DND-41 (cell line): ENCODE measurements around the gene CD300E.

Experiments
- ATAC-seq: fragments of 200-7000 bp; cut with Tn5 transposase; 3 replicates; pipeline ENCODE4 v1.9.1; 2021; ENCODE audit warnings: low read depth; ENCODE audit not compliant: insufficient read depth
- DNase-seq: peaks from one replicate; pipeline ENCODE4 v3.0.0-alpha.2; 2020
- H2AFZ ChIP-seq: 2 replicates; pipeline ENCODE4 v1.6.0; 2012; ENCODE audit warnings: low read depth, low read length
- H3K27ac ChIP-seq: 2 replicates; pipeline ENCODE4 v1.5.1; 2012; ENCODE audit warnings: low read length, inconsistent platforms
- H3K27me3 ChIP-seq: fragments of 200-600 bp; sonication (generic); 2 replicates; pipeline ENCODE4 v1.6.0; 2012; ENCODE audit warnings: low read length, mild to moderate bottlenecking, inconsistent platforms; ENCODE audit not compliant: insufficient read depth, poor library complexity
- H3K36me3 ChIP-seq: 2 replicates; pipeline ENCODE4 v1.5.1; 2012; ENCODE audit warnings: low read length, inconsistent platforms; ENCODE audit not compliant: insufficient read depth
- H3K4me1 ChIP-seq: 2 replicates; pipeline ENCODE4 v1.5.1; 2012; ENCODE audit warnings: mild to moderate bottlenecking, low read length; ENCODE audit not compliant: insufficient read depth
- H3K4me2 ChIP-seq: 2 replicates; pipeline ENCODE4 v1.6.0; 2012; ENCODE audit warnings: mild to moderate bottlenecking, moderate library complexity, low read length, inconsistent platforms; ENCODE audit not compliant: insufficient read depth
- H3K4me3 ChIP-seq, 2 experiments: fragments of 200-600 bp in 1 of 2; shearing (Covaris generic) in 1 of 2; 2 replicates each; pipeline ENCODE4 v1.5.1; 2012 to 2016; ENCODE audit warnings: inconsistent platforms in 2 of 2, low read length in 2 of 2, mild to moderate bottlenecking in 2 of 2, low read depth in 1 of 2, moderate library complexity in 1 of 2
- H3K79me2 ChIP-seq: 2 replicates; pipeline ENCODE4 v1.6.0; 2012; ENCODE audit warnings: low read length, inconsistent platforms; ENCODE audit not compliant: insufficient read depth
- H3K9ac ChIP-seq: 2 replicates; pipeline ENCODE4 v1.6.0; 2012; ENCODE audit warnings: low read depth, mild to moderate bottlenecking, inconsistent platforms, low read length, moderate library complexity
- H3K9me3 ChIP-seq: 2 replicates; pipeline ENCODE4 v1.5.1; 2012; ENCODE audit warnings: low read length, moderate library complexity, mild to moderate bottlenecking, inconsistent platforms; ENCODE audit not compliant: insufficient read depth, severe bottlenecking
- H4K20me1 ChIP-seq: 2 replicates; pipeline ENCODE4 v1.6.0; 2012; ENCODE audit warnings: low read length; ENCODE audit not compliant: insufficient read depth
- CTCF ChIP-seq: IDR thresholded peaks from 2 replicates; pipeline ENCODE4 v1.5.1; 2012; ENCODE audit warnings: borderline replicate concordance, low read length, moderate library complexity, mild to moderate bottlenecking; ENCODE audit not compliant: poor library complexity, severe bottlenecking; ENCODE audit errors: extremely low read depth
- EZH2 ChIP-seq: IDR thresholded peaks from 3 replicates; pipeline ENCODE4 v1.6.1; 2012; ENCODE audit warnings: borderline replicate concordance, low read depth, mild to moderate bottlenecking, moderate library complexity, low read length, inconsistent platforms; ENCODE audit not compliant: severe bottlenecking

CD300E gene

GRCh38 chr17:74595037-74595750 is 28.3 kb downstream of the CD300E start:
- H3K36me3 ChIP-seq: no peaks in the 10 kb centered on the region
- H3K4me3 ChIP-seq: no peak overlapping the region
- TF ChIP-seq CTCF (no peak), EZH2 (no peak)
- no peak overlapping the region for H3K4me2 ChIP-seq
- DNase-seq: no peak
- ATAC-seq: no peak
- H4K20me1 ChIP-seq: no peaks in the 10 kb centered on the region
- H3K79me2 ChIP-seq: no peaks in the 10 kb centered on the region
- no peak overlapping the region for H2AFZ ChIP-seq
- no peaks in the 10 kb centered on the region for H3K4me1 ChIP-seq
- no peak overlapping the region for H3K9ac ChIP-seq
- no peak overlapping the region for H3K27ac ChIP-seq
- H3K27me3 ChIP-seq: peaks cover 14% of the 10 kb centered on the region
- no peaks in the 10 kb centered on the region for H3K9me3 ChIP-seq

DNA sequence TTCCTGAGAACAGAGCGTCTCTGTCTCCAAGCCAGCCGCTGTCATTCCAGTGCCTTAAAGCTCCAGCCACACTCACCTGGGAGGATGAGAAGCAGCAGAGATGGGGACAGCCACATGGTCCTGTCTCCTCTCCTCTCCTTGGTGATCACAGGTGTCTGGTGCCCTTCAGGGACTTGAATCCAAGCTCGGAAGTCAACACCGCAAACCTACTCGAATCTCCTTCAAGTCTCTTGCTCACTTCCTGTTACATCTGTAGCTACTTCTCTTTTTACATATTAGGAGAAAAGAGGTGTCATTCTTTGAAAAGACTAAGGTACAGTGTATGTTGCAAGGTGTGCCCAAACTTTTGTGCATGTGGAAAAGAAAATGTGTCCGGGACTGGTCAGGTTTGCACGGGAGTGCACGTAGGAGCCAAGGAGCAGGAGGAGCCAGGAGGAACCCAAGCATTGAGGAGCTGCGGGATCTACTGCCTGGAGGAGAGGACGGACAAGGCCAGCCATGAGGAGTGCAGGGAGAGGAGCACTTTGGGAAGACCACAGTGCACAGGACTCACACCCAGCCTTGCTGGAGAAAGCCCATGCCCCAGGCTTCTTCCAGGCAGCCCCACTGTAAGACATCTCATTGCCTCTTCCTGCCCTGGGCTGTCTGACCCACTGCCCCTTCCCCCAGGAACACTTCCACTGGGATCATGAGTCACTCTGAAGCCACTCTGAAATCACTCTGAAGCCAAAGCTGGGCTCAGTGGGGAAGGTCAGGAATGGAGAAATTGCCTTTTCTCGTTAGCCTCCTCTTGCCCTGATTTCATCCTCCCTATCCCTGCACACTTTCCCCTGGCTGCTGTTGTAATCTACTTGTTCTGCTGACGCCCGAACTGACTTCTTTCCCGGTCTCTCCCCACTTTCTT is 31.2 kb downstream of the CD300E start, which contains the start of gene CD300LD:
Gene CD300LD (minus strand): TSS at position 197 of the 904 bp plus-strand sequence. CDS start 81 bp downstream, at position 116.
- DNase-seq (no peak), ATAC-seq (no peak)
- no peaks in the 10 kb centered on the region for H3K79me2 ChIP-seq
- H3K36me3 ChIP-seq: no peaks in the 10 kb centered on the region
- H3K9me3 ChIP-seq: no peaks in the 10 kb centered on the region
- no peak within 1 kb of the TSS for H2AFZ ChIP-seq
- H3K27ac ChIP-seq: no peak within 1 kb of the TSS
- TF ChIP-seq EZH2 (no peak), CTCF (no peak)
- H3K4me2 ChIP-seq: no peak within 1 kb of the TSS
- H3K9ac ChIP-seq: no peak within 1 kb of the TSS
- H3K27me3 ChIP-seq: peaks cover 6% of the 10 kb centered on the region
- no peaks in the 10 kb centered on the region for H4K20me1 ChIP-seq
- no peak within 1 kb of the TSS for H3K4me3 ChIP-seq
- no peaks in the 10 kb centered on the region for H3K4me1 ChIP-seq

- no peaks in the 10 kb centered on the region for H3K36me3 ChIP-seq
- no peaks in the 10 kb centered on the region for H3K9me3 ChIP-seq
- H3K27ac ChIP-seq: no peak overlapping the region
- H3K79me2 ChIP-seq: no peaks in the 10 kb centered on the region
- H4K20me1 ChIP-seq: no peaks in the 10 kb centered on the region
- no peak overlapping the region for H2AFZ ChIP-seq
- H3K4me2 ChIP-seq: no peak overlapping the region
- no peaks in the 10 kb centered on the region for H3K4me1 ChIP-seq
- TF ChIP-seq EZH2: no peak
- no peak for TF ChIP-seq CTCF
- no peak for ATAC-seq
- no peak for DNase-seq
- H3K27me3 ChIP-seq: peaks cover 6% of the 10 kb centered on the region
- no peak overlapping the region for H3K4me3 ChIP-seq
- no peak overlapping the region for H3K9ac ChIP-seq
Measured at GRCh38 chr17:74591503-74591902, 32.0 kb downstream of the CD300E start.
